HG03439 (cell line): Measurements from ENCODE around the gene STARD3.
"Not testable (repeated sequence)": the region's sequence is repeated elsewhere in the genome, so short reads cannot be mapped to it uniquely, and the experiment has no call there.

Source experiments
- ATAC-seq: cut with Tn5 transposase; IDR thresholded peaks from one replicate; pipeline ENCODE4 v1.9.1; 2021; ENCODE audit warnings: mild to moderate bottlenecking, moderate library complexity; ENCODE audit not compliant: unreplicated experiment

STARD3 gene

DNA sequence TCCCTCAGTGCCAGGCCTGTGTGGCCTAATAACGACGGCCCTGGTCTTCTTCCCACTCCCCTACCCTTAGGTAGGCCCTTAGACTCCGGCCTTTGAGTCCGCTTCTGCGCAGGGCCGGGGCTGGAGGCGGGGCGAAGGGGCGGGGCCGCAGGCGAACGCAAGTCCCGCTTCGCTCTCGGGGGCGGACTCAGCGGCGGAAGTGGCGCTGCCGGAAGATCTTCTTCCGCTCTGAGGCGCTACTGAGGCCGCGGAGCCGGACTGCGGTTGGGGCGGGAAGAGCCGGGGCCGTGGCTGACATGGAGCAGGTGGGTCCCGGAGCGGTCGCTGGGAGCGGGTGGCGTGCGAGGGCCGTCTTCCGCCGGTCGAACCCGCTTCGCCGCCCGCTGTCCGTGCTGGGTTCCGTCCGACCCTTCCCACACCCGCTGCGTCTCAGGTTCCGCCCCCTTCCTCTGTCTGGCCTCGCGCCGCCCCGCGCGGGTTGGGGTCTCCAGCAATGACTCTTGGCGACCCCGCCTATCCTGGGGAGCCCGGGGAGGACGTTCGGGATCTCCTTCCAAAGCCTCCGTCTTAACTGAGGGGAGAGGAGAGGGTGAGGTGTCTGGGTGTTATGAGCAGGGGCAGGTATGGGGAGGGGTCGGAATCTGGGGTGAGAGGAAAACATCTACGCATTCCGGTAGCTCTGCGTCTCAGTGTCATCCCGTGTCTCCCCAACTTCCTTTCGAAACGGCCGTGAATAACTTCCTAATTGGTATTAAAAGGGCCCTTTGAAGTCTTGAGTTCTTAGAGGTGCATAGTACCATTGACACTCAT, at the start of gene STARD3:
TSS of gene STARD3 (plus strand) at position 218 of the 810 bp plus-strand sequence. CDS start 16,388 bp downstream, outside the sequence.
- ATAC-seq: peak; percentile 67

DNA sequence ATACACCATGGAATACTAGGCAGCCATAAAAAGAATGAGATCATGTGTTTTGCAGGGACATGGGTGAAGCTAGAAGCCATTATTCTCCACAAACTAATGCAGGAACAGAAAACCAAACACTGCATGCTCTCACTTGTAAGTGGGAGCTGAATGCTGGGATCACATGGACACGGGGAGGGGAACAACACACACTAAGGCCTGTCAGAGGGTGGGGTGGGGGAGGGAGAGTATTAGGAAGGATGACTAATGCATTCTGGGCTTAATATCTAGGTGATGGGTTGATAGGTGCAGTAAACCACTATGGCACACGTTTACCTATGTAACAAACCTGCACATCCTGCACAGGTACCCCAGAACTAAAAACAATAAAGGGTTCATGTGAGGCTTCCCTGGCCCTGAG, 46.8 kb upstream of the STARD3 start:
- not testable (repeated sequence) for ATAC-seq

DNA sequence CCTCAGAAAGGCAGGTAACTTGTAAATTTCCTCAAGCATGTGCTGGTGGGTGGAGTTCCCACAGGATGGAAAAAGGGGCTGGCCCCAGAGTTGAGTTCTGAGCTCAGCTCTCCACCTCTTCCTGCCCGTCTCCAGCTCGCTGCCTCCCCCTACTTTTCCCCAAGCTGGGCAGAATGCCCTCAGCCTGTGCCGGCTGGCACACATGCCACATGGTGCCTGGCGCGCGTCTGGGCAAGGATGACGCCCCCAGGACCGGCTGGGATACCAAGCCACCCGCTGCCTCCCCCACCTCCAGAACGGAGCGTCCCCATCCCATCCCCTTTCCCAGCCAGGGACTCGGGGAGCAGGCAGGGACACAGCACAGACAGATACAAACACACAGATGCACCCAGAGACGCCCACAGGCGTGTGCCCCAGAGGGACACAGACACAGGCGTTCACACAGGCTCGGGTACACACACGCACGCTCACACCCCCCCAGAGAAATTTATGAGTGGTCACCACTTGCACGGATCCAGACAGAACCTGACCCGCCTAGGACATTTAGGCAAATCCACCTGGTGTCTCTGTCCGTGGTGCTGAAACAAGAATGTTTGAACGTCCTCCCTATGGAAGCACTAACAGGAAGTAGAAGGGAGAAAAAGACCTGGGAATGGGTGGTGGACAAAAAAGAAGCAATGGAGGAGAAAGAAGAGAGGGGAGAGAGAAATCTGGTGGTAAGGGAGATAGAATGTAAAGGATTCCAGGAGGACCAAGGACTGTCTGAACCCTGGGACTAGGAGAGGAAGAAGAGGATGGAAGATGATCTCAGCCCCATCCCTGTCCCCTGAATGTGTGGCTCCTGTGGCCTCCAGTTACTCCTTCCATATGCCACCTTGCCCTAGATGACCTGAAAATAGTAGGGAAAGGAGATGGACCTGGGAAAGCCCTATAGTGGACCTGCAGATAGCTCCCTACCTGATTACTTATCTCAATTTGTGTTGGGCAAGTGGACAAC, 44.7 kb upstream of the STARD3 start:
- no peak for ATAC-seq

DNA sequence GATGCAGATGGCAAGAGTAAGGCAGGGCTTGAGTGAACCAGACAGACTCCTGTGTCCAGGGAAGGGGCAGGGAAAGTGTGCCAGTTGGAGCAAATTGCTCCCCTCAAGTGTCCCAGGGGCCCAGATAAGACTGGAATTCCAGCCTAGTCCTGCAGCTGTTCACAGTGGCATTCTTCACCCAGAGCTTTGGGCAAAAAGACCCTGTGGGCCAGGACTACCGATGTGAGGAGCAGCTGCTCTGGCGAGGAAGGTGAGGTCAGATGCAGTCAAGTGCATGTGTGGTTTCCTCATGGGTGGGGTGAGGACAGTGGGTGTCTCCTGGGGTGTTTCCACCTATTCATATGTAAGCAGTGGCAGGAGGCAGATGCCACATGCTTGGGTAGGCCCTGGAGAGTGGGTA, 43.6 kb upstream of the STARD3 start:
- no peak for ATAC-seq

DNA sequence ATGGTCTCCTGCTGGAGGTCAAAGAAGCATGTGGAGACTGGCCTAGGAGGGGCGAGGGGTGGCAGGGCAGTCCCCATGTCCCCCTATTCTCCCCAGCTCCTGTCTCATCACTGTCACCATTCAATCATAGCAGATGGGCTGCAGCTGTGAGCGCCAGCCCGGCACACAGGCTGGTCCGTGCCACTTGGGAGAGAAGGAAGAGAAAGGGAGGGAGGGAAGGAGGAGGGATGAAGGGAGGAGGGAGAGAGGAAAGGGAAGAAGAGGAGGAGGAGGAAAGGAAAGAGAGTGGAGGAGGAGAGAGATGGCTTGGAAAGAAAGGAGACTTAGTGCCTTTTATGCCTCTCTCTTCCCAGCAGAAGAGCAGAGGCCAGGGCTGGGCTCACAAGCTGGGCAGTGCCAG, 41.6 kb upstream of the STARD3 start:
- no peak for ATAC-seq

DNA sequence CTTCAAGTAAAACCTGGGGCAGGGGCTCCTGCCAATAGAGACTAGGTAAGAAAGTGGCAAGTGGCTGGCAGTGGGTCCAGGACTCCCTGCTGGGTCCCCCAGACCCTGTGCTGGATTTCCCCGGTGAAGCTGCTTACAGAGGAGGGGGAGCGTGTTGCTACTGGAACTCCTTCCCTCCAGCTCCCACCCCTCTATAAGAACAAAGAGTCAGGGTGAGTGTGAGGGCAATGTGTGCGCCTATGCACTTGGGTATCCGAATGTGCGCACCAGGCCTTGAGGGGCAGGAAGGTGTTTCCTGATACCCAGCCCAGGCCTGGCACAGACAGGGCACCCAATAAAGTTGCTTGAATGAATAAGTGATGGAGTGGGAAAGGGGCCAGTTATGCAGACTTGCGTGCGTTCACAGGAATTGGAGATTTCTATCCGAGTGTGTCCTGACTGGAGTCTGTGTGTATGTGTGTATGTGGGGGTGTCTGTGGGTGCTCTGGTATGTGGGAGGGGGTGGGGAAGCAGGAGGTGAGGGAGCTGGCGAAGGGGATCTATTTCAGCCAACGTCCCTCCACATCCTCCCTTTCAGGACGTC, 40.9 kb upstream of the STARD3 start:
- ATAC-seq: no peak

DNA sequence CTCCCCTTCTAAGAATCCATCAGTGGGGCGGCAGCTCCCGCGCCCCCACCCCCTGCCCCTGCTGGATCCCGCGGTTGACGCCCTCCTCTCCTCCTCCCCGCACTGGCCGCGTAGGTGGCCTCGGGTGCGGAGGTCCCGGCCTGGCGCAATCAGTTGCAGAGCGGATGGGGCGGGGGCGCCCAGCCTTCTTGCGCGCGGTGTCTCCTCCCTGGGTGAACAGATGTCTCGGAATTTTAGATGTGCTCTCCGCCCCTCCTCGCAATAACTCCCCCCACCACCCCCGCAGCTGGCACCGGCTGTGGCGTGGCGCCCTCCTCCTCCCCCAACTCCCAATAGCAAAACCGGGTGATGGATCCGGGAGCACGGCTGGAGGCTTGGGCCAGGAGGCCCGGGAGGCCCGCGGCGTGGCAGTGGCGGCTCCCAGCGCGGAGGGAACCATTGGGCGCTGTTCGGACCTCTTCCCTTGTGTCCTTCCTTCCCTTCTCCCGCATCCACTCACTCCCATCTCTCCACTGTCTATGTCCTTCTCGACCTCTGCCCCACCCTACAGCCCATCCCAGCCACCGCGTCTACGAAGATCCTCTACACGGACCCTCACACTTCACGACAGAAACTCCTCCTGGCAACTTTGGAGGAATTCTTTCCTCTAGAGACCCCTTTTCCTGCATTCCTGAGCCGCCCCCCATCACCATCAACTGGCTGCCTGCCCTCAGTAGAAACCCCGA, 40.2 kb upstream of the STARD3 start:
- no peak for ATAC-seq

DNA sequence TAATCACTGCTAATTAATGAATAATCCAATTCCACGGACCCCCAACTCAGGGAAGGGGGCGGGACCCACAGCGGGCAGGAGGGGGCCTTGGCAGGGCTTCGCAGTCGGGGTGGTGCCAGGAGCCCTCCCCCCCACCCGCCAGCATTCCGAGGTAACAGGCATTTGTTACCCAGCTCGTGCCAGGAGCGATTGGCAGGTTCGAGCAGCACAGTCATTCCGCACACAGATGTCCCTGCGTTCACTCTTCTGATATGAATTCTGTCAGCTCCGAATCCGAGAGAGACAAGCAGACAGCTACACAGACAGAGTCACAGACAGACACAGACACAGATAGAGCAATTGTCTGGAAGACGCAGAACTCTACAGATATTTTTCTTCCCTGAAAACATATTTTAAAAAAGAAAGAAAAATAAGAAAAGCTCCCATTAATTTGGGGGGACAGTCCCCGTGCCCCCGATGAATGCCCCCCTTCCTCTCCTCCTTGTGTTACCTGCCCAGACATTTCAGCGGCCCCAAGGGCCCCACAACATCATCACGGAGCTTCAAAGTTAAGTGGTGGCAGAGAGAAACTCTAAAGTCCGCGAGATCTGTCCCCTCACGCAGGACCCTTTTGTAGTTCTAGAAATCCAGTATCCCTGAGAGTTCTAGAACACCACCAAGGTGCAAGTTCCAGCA, 39.4 kb upstream of the STARD3 start:
- ATAC-seq: no peak

DNA sequence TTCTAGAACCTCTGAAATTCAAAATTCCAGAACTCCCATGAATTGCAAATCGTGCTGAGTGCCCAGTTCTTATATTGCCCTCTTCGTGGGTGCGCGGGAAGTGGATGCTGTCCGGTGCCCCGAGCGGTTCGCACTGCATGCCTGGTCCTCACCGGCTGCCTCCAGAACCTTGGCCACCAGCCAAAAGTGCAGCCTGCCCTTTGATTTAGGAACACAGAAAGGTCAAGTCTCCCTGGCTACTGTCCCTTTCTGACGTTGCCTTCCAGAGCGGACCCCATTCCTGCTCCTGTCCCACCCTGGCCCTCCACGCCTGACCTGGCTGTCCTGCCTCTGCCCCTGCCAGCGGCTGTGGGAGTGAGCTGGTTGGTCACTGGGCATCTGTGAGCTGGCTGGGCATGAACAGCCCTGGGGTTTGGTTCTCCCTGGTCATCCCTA, 38.9 kb upstream of the STARD3 start:
- ATAC-seq: no peak

DNA sequence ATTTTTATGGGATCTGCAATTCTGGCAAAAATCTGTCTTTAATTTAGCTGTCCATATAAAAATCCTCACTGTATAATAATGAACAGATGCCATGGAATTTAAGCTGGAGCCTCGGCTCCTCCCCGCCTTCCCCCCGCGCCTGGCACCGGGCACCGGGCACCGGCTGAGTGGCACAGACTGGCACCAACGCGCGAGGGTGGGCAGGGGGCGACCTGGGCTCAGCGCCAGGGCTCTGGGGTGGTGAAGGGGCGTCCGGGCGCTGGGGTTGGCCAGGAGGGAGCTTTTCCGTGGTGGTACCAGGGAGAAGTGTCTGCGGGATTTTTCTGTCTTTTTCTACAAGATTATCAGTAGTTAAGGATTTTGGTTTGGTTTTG, 38.3 kb upstream of the STARD3 start:
- ATAC-seq: no peak

DNA sequence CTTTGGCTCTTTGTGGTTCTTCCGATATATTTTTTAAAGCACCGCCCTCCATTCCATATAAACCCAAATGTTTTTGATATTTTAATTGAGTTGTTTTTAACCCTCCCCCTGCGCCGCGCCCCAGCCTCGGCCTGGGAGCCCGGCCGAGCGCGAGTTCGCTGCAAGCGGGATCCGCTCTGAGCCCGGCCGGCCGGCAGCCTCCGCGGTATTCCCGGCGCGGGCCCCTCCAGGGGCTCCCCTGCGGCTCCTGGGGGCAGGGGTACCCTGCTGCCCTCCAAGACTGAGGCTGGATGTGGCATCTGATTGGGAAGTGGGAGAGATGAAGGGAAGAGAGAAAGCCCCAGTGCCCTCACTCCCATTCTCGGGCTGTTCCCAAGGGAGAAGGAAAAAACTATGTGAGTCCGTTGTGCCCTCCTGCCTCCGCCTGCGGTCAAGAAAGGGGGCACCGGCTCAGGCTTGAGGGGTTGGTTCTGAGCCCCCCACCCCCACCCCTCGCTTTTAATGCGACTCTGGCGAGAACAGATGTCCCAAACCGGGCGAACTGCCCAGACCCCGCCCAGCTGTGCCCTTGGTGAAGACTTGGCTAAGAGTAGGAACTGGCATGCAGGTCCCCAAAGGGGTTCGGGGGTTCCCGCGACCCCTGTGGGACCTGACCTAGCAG, 37.8 kb upstream of the STARD3 start:
- no peak for ATAC-seq

DNA sequence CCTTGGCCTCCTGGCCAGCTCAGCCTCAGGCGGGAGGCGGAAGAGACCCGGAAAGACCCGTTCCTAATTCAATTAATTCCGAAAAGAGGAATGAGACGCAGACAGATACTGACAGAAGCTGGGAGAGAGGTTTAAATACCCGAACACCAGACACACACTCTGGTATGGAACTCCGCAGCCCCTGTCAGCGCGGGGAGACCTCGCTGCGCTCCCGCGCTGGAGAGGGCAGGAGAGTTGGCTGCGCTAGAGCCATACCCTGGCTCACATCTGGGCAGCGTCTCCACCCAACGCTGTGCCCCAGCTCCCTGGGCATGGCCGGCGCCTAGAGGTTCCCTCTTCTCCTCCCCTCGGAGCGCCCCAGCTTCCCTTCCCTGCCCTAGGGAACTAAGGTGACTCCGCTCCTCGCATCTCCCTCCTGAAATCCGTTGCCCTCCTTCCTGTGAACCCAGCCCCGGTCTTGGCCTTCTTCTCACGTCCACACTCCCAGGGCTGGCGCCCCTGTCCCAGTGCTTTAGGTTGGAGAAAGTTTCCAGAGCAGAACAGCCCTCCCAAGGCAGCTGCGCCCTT, 37.2 kb upstream of the STARD3 start:
- no peak for ATAC-seq

DNA sequence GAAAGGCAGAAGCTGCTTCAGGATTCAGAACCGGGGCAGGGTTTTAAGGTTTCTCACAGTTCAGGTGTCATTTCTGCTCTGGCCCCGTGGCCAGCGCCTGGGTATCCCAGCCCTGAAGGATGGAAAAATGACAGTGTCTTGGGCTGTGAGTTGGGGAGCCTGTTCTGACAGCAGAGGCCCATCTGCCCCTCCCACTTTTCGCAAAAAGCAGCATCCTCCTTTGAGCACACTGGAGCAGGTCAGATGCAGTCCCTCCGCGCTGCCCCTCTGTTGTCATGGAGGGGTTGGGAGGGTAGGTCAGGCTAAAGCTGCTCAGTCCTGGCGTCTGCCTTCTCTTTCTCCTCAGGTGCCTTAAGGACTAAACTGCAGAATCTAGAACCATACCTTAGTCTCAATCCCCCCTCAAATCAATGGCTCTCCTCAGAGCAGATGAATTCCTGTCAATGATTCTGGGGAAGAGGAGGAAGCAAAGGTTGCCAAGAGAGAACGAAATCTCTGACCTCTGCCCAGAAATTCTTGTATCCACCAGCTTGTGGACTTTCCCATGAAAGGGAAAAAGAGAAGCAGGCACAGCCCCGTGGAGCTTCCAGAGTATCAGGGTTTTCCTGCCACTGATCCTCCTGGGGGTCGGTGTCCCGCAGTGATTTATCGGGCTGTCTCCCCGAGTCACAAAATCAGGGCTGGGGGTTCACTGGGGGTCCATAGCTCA, 36.5 kb upstream of the STARD3 start:
- no peak for ATAC-seq

DNA sequence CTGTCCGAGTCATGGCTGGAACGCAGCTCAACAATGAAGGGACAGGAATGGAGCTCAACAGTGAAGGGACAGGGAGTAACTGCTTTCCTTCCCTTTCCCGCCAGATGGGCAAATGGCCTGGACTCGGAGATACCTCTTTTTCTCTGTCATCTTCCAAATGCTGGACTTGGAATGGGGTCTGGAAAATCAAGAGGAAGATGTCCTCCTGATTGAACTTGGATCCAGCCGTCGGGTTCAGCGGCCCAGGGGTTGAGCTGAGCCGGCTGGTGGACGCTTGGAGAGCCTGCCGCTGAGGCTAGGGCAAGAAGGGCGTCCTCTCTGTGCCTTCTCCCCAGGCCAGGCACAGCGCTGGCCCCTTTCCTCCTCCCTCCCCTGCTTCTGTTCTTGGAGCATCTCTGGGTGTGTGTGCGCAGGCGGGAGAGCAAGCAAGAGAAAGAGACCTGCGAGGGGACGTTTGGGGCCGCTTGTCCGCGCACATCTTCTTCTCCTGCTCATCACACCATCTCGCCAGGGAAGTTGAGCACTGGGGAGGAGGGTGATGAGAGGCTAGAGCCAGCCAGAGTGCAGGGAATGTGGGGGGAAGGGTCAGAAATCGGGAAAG, 35.8 kb upstream of the STARD3 start:
- ATAC-seq: no peak

DNA sequence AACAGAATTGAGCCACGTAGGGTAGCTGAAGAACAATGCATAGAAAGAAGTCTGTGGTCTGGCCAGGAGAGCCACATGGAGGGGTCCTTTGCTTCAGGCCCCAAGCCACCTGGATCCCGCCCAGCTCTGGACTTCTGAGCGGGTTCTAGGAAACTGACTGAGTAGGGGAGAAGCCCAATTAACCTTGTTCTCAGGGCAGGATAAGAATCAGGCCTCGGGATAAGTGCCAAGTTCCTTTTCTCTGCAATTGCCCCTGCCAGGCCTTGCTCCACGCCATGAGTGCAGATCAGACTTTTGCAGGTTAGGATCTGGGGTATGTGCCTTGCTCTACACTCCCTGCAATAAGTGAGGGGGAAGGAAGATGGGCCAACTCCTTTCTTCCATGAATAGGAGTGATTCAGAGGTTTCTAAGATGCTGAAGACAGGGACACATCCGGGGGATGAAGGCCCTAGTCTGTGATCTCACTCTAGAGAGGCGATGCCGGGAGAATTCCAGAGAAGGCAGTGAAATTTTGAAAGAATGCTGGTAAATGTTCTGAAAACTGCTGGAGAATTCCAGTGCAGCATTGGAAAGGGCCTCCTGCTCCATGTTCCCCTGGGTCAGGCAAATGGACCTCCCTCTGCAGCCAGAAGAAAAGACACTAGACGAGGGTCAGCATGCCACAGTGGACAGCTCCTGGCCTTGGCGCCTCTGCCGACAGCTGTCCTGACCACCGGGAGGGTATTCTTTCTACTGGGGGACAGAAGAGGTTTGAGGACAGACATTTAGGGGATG, 35.0 kb upstream of the STARD3 start:
- ATAC-seq: no peak

DNA sequence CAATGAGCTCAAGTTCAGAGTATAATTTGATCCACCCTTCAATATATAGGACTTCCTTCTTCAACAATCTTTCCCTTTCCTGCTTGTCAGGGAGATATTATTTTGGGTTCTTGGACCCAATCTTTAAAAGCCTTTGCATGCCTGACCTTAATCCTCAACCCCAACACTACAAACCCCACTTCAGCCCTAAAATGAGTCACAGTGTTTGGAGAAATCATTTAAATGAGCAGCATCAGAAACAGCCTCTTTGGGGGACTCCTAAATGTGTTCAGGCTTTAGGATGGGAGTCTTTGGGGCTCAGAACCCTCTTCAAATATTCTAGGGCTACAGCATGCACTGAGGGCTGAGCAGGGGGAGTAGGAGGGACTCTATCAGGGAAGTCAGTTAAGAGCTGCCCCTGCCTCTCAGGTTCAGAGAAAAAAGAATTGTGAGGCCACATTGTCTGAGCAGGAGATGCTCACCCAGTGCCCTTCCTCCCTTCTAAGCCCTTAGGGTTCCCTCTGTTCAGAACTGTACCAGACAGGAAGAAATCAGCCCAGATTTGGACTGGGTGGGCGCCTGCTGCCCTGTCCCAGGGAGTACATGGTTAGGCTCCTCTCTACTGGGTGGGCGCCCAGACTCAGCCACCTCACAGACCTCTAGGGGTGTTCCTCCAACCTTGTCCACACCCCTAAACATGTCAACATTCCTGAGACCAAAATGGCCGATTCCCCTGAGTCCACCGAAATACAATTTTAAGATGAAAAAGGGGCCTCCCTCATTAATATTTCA, 34.2 kb upstream of the STARD3 start:
- no peak for ATAC-seq
